Amygdala (tissue), 56 donors: ENCODE results near the gene CPNE4.

Experiments used
- DNase-seq, 56 donors: peaks; one replicate each; lab custom pipeline; 2025; lab: John Stamatoyannopoulos, UW

Gene CPNE4

DNA sequence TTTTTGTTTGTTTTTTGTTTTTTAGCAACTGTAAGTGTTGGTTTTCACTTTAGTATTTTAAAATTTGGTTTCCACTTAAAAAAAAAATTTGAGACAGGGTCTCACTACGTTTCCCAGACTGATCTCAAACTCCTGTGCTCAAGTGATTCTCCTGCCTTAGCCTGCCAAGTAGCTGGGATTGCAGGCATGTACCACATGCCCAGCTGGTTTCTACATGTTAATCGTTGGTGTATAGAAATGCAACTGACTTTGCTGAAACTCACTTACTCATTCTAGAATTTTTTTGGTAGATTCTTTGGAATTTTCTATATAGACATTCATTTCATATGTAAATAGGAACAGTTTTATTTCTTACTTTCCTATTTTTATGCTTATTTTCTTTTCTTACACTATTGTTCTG lies 287.3 kb downstream of the CPNE4 start:
- DNase-seq: no peak

DNA sequence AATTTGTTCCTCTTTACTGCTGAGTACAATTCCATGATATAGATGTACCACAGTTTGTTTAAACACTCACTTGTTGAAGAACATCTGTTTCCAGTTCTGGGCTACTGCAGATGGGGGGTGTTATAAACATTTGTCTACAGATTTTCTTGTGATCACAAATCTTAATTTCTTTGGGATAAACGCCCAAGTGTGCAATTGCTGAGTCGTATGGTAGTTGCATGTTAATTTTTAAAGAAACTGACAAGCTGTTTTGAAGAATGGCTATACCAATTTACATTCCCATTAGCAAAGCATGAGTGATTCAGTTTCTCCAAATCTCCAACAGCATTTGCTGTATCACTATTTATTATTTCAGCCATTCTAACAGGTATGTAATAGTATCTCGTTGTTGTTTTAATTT lies 290.0 kb downstream of the CPNE4 start:
- no peak for DNase-seq

DNA sequence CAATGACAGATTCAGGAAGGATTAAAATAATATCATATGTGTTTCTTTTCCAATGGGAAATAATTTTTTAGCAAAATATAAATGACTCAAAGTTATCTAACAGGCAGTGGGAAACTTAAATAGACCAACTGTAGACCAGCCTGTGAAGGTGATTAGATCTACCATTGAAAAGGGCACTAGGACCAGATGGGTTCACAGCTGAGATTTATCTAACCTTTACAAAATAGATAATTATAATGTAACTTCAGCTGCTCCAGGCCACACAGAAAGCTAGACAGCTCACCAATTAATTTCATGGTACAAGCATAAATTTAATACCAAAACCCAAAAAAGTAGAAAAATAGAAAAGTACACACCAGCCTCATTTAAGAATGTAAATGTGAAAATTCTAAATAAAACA lies 291.7 kb downstream of the CPNE4 start:
- DNase-seq: no peak

DNA sequence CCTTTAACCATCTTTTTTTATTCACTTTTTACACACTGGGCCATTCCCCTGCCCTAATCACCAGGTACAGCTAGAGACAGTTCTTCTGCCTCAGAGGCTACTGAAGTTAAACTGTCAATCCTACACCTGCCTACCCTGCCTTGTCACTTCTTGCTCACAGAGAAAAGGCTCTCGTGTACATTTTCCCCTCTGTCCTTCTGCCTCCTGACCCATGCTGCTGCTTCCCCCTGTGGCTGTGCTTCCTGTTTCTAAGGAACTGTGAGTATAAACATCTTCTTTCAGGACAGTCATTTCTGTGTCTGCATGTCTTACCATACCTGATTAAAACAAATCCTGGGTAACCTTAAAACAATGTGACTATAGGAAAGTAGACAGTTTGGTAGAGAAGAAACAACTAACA lies 295.6 kb downstream of the CPNE4 start:
- DNase-seq: no peak

DNA sequence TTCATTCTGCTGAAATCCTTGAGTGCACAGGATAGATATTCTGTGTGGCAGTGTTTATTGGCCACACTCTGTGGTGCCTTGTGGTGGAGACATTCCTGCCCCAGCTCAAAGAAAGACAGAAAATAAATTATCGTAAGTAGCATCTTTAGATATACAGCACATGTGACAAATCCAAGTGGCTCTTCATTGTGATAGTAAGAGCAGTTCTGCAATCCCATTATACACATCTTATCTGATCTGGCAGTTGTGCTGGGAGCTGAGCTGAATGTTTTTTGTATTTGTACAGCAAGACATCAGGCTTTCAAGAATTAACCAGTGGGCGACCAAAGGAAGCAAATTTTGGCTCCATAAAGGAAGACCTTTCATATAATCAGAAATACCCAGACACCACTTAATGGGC lies 296.7 kb downstream of the CPNE4 start:
- DNase-seq: no peak

DNA sequence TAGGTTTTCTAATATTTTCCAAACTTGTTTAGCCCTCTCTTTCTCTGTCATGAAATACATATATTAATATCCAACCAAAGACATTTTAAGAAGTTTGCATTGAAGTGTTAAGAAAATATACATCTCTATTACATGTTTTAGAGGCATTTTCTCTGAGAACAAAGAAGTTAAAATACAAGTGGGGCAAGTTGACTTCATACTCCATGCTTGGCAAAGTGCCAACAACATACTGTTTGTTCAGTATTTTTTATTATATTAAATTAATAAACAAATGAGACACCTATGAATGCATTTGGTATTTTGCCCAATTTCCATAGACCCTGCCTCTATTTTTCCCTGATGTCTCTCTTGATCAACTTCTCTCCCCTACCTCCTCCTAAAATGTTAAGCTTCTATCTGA lies 299.3 kb downstream of the CPNE4 start:
- no peak for DNase-seq

DNA sequence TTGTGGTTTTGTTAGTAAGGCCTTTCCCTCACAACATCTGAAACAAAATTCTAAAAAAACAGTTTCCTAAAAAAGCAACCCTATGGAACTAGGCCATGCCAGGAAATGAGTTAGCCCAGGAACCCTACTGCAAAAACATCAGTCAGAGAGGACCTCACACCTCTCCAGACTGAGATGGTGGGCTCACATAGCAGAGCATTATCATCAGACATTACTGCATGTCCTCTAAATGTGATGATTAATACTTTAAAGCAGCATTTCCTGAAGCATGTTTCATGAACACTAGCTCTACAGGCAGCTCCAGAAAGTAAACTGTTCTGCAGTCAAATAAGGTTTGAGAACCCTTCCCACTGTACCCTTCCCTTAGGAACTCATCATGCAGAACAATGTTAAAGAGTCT lies 299.7 kb downstream of the CPNE4 start:
- no peak for DNase-seq

DNA sequence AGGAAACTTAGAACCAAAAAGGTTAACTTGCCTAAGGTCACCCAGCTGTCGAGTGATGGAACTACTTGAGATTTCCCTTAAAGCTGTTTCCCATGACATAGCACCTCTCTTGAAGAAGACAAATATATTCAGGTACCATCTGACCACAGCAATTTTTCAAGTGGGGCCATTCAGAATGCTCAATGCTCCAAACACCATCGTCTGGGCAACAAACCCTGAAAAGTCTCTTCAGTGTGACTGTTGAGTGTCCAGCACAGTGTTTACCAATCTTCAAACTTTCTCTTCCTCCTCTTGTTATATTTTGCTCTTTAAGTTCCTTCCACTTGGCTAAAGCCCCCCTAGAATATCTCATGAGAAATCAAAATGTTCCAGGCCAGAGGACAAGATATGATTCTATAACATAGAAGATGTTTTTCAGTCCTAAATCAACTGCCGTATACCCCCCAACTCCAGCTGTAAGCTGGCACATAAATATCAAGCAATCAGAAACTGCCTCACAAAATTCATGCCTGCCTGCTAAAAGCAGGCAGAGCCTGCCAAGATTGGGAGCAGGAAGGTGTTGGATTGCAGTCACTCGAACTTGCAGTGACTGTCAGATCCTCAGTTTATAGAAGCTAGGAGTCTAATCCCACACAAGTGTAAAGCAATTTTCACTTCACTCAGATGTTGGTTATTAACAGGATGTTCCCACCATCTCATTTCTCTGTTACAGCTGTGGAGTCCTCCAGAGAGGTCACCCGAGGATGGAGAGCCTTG lies 301.6 kb downstream of the CPNE4 start:
- DNase-seq: peak in 1 of 56 donors; percentile 10

DNA sequence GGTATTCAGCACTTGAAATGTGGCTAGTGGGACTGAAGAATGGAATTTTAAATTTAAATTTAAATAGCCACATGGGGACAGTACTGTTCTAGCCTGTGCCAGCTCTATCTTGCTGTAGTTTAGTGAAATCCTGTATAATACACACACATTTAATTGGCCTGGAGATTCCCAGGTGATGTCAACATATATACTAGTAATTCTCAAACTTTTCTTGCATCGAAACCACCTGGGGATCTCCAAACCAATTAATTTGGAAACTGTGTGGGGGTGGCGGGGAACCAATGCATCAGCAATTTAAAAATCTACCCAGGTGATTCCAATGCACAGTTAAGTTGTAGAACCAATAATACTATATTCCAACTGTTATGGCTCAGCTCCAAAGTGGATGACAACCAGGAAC lies 303.1 kb downstream of the CPNE4 start:
- DNase-seq: no peak

DNA sequence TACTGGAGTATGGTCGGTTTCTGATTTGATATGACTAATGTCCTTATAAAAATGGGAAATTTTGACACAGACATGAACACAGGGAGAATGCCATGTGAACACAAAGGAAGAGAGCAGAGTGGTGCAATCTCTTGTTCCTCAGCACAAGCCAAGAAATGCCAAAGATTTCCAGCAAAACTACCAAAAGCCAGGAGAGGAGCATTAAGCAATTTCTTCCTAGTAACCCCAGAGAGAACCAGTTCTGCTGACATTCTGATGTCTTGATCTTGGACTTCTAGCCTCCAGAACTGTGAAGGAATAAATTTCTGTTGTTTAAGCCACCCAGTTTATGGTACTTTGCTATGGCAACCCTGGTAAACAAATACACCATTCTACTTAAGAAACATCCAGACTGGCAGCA lies 304.2 kb downstream of the CPNE4 start:
- DNase-seq: no peak

DNA sequence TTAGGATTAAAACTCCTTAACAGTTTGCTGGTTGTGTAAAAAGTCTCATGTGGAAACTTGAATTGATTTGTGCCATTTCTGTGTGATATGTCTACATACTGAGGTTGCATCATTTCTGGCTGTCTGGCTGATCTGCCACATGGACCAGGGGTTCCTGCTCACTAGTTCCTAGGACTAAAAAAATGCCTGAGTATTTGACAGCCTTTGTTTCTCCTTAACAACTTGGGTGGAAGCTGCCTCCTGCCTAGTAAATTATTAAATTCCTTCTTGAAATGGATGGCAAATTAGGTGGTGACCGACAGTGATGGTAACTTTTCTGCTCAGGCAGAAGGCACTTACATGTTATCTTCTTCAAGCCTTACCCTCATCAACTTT lies 305.2 kb downstream of the CPNE4 start:
- DNase-seq: no peak

DNA sequence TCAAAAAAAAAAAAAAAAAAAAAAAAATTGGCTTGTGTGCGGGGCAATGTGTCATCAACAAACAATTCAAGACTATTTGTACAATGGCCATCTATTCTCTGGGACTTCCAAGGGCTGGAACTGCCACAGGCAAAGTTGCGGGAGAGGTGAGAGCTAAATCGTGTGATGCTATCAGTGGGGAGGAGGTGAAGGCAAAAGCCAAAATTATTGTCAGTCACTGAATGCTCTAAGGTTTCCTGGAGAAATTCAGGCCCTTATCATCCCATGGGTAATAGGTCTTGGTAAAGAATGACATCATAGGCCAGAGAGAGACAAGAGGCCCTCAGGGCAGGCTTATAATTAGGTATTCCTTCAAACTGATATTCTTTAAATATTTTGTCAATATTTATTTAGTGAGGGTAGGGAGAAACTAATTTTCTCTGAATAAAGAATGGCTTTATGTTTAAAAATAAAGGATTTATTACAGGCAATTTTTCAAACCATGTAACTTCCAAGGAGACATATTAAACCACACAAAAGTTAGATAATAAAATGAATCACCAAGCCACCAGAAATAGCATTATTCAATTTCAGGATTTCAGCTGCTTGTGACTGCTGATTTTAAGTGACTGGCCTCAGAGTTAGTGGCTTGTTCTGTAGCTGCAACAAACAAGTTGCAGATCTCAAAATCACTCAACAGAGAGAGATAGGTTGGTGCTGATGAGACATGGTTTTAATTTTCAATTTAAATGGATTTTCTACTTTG lies 305.7 kb downstream of the CPNE4 start:
- no peak for DNase-seq

DNA sequence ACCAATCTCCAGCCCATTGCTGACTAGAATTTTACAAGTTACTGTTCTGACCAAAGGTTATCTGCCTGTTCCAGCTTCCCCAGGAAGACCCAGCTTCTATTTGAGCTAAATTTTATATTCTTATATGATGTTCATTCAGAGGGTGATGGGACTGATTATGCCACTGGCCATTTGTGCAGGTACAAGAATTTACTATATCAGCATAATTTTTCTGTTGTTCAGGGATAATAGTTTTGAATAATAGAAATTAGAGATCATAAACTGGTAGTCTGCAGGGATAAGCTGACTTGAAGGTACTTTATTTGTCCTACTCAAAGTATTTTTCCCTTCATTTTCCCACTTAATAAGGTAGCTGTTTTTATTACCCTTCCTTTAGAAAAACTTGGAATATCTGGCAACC lies 309.4 kb downstream of the CPNE4 start:
- no peak for DNase-seq

DNA sequence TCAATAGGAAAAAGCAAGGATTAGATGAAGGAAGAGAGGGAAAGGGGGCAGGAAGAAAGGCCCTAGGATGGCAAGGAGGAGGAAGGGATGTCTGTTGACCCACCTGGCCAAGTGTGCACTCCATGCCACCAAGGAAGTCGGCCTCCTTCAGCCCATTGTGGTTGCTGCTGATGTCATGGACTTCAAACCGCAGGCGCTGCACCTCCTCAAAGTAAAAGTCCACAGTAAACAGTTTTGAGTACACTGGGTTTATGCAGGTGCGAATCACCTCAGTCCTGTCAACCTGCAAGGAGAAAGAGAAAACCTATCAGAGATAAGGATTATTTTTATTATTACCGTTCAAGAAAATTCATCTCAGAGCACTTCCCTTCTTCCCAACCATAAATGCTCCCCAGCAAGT lies 311.5 kb downstream of the CPNE4 start:
- DNase-seq: no peak

DNA sequence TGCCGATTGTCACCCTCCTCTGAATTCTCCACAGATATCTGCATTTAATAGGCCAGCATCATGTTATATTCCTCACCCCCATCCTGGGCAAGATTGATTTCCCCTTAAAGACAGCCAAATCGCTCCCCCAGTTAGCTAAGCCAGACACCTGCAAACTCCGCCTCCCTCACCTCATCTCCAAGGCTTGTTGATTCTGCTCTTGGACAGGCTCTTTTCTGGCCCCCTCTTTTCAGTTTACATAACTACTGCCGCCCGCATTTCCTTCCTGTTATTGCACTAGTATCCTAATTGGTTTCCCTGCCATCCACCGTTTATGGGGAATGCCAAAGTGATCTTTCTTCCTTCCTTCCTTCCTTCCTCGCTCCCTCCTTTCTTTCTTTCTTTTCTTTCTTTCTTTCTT lies 317.3 kb downstream of the CPNE4 start:
- DNase-seq: no peak

DNA sequence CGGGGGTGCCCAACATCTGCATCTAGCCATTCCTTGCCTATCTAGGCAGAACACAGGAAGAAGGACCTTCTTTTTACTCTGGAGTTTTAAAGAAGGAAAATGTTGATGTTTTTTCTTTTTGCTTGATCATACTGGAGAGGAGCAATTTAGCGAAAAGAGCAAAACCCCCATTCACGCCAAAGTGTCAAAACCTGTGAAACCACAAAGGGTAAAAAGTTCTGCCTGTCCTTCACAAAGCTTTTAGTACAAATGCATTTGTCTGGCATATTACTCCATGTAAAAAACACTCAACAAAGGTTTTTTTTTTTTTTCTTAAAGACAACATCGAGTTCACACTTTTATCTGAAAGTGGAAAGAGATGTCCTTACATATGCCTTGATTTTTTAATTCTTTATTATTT lies 317.9 kb downstream of the CPNE4 start:
- no peak for DNase-seq

DNA sequence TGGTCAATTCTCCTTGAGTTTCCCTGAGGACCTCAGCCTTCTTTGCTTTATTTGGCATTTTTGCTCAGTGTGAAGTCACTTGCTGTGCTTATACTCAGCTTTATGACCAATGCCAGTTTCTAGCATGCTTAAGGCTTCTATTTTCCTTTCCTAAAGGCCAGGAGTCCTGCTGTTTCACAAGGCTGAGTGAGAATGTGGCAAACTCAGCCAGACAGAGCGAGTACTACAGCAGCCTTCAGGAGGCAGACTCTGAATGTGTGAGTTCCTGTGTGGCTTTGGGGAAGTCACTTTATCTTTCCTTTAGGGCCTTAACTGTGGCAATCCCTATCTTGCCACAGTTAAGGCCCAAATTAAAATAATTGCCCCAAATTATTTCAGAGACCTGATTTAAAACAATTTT lies 318.8 kb downstream of the CPNE4 start:
- no peak for DNase-seq

DNA sequence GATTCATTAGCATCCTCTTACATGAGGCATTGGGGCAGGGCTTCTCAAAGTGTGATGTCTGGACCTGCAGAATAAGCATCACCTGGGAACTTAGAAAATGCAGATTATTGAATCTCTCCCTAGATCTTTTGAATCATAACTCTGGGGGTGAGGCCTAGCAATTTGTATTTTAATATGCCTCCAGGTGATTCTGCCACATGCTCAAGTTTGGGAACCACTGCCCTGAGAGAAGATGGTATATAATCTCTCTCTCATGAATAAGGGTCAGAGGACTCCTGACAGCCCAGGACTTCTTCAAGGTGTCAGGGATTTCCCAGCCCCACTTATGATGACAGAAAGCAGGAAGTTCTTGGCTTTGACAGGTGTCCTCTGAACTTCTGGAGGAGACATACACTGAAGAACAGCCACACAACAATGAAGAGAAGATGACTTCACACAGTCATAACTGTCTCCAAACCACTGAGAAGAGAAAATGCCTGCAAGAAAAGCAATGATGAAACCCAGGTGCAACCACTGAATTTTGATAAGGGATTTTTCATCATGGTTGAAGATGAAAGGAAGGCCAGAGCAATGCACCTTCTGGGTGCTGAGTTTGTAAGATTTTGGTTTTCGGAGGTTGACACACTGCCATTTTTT lies 320.1 kb downstream of the CPNE4 start:
- no peak for DNase-seq

DNA sequence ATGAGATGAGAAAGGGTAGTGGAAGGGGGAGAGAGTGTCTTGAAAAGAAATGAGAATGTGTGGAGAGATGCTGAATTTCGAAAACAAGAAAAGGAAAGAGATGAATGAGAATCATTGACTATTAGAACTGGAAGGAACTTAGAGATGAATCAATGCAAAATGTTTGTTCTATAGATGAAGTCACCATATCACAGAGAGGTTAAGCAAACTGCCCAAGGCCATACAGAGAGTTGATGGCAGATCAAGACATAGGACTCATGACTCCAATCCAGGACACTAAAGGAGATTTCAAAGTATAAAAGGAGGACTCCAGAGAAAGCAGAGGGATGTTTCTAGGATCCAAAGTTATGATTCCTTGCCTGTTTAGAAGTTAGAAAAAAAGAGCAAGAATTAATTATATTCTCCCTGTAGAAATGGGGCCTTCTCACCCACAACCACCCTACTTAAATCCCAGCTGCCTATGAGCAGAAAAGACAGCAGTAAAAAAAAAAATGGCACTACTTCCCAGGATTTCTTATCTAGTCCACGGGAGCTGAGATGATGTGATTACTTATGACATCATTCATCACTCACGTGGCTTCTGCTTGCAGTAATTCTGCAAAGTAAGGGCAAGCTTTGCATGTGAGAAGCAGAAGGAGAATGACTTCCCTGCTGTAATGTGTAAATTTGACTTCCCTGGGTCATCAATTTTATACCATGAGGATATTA lies 321.2 kb downstream of the CPNE4 start:
- no peak for DNase-seq

DNA sequence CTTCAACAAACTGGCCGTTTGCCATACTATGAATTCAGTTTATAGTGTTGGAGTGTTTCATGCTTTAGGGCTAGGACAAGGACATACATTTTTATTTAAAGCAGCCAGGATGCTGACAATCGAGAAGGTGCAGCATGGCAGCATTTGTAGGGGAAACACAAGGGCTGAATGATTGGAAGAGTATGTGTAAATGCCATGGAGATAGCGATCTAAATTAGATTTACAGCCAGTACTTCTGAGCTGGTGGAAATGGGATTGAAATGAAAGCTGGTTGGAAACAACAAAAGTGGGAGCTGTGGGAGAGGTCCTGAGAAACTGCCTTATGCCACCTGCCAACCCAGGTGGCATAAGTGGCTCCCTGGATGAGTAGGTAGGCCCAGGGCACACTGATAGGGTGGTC lies 322.2 kb downstream of the CPNE4 start:
- no peak for DNase-seq

DNA sequence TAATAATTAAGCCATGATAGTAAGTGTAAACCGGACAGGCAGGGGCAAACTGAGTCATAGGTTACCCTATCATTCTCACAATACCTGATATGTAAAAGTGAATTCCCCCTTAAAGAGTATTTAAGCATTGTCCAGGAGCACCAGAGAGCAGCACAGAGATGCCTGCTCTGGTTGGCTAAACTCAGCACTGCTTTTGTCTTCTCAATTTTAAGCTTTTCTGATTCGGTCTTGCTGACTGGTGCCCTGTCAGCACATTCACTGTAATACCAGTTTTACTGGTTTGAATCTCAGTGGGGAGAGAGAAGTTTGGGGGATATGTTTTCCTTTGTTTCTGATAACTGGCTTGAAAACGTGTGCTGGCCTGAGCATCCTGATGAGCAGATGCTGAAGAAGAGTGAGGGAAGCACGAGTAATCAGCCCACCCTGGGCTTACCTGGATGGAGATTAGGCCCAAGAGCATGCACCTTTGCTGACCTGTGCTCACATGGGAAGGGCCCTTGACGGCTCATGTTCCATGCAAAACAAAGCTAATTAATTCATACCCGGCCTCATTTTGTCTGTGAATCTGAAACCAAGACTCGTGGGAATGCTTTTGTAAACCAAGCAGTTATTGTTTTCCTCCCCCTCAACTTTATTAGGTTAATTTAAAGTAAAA lies 323.6 kb downstream of the CPNE4 start:
- DNase-seq: no peak
